GM19043 (cell line): ENCODE data around the gene HCK.

Experiments used
- ATAC-seq: cut with Tn5 transposase; IDR thresholded peaks from one replicate; pipeline ENCODE4 v1.9.1; 2021; ENCODE audit warnings: low read depth; ENCODE audit not compliant: unreplicated experiment

Gene HCK

DNA sequence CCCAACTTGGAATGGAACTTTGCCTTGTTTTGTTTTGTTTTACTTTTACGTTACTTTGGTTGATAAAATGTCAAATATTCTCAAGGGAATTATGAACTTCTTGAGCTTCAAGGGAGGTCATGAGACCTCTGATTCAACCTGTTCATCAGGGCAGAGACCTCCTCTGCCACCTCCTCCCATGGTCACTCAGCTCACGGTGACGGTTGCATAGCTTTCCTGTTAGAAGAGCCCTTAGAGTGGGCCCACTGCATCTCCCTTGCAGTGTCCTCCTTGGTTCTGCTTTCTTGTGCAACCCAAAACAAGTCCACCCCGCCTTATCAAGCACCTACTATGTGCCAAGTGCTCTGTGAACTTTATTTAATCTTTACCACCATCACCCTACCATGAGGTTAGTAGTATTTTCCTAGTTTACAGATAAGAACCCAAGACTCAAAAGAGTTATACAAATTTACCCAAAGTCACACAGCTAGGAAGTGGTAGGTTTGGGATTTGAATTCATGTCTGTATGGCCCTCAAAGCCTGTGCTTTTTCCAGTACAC, 72.9 kb downstream of the HCK start:
- ATAC-seq, result no peak

DNA sequence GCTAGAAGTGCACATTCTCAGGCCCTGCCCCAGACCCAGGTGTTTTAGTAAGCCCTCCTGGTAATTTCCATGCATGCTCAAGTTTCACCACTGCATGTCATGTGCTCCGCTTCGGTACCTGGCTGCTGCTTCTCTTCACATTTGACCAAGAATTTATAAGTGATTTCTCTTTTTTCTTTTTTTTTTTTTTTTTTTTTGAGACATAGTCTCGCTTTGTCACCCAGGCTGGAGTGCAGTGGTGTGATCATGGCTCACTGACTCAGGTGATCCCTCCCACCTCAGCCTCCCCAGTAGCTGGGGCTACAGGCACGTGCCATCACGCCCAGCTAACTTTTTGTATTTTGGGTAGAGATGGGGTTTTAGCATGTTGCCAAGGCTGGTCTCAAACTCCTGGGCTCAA, 73.5 kb downstream of the HCK start:
- ATAC-seq, result no peak

DNA sequence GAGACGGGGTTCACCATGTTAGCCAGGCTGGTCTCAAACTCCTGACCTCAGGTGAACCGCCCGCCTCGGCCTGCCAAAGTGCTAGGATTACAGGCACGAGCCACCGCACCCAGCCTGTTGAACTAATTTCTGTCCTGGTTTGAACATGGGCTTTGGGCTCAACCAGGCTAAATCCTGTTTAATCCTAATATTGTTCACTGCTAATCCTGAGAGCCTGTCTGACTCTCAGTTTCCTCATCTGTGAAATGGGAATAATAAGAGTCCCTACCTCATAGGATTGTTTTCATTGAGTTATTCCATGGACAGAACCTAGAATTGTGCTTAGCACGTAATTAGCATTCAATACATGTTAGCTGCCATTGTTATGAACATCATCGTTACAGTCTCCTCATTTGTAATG, 74.9 kb downstream of the HCK start:
- ATAC-seq, result no peak

DNA sequence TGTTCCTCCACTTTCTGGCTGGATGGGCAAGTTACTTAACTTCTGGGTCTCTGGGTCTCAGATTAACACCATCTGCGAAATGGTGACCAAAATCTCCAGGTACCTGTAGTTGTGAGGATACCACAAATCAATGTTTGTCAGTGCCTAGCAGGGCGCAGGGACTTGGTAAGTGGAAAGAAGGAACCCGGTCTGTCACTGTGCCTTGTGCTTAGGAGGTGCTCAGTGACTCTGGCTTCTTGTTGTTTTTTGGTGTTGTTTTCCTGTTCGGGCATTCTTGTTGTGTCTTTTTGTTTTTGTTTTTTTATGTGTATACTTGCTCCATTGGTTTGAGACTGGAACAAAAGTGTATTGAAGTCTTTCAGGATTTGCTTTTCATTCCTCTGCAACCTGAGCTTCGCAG, 75.3 kb downstream of the HCK start:
- no peak for ATAC-seq

DNA sequence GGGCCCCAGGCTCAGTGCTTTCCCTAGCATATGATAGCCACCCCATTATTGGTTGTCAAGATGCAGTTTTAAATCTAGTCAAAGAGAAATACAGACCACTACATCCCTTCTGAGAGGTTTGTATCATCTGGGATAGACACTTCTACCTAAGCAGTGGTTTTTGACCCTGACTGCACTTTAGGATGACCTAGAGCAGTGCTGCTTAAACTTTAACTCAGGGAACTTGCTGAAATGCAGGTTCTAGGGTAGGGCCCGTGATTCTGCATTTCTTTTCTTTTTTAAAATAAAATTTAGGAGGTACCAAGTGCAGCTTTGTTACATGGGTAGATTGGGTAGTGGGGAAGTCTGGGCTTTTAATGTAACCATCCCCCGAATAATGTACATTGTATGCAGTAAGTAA, 76.1 kb downstream of the HCK start:
- ATAC-seq, result no peak

DNA sequence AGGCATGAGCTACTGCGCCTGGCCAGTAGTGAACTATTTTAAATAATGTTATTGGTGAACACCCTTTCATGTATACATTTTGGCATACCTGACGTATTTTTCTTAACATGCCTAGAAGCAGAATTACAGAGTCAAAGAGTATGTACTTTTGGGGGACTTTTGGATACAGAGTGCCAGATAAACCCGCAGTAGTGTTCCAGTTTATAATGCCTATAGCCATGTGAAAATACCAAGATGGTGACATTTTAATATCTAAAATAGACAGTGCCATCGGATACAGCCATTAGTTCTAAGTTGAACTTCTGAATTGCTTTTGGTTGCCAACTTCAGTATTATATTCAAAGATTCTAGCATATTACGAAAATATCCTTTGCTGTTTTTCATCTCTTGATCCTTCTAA, 77.8 kb downstream of the HCK start:
- no peak for ATAC-seq

DNA sequence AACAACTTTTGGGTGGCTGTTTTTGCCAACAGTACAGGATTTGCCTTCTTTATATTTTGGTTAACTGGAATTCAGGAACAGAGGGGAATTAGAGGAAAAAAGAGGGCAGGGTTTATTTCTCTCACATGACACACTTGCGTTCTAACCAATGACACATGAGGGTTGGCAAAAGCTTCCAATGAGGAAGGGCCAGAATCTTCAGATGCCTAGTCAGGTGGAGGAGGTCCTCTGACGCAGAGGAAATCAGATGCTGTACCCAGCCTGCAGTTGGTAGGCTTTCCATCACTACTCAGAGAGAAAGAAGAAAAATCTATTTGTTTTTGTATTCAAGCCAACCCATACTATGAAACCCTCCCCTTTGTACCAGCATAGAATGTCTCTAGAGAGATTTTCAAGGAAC, 78.3 kb downstream of the HCK start:
- no peak for ATAC-seq

DNA sequence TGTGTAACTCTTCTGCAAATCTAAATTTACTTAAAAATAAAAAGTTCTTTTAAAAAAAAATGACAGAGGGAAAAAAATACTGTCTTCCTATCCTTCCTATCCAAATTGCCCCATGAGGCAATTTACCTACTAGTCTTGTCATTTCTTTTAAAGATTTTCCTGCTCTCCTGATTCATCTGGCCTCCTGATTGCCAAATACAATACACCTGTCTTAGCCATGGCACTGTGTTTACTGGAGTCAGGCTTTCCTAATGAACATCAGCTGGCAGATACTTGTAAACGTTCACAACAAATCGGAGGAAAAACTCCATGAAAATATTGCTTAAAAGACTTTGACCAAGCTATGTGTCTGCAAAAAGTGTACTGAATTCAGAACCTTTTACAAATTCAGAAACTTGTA, 78.9 kb downstream of the HCK start:
- ATAC-seq, result no peak

DNA sequence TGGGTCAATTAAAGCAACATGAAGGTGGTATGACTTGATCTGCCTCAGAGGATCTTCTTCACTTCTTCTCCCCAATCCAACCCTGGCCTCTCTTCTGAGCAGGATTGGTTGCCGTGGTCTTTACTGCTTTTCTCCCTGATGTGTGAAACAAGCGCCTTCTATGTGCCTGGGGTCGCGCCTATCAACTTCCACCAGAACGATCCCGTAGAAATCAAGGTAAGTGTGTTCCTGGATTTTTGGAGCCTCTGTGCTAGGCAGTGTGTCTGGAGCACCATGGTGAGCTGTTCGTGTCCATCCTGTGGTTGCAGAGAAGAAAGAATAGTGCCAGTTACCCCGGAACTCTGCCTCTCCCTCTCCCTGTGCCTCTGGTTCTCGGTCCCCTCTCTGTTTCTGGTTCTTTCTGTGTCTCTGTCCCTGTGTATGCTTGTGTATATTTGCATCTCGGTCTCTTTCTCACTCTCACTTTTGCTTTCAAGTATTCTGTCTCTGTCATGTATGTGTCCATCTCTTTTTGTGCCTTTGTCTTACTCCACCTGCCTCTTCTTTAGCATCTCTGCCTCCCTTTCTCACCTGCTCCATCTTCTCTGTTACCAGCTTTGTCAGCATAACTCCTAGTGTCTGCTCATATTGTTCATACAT, 81.0 kb downstream of the HCK start:
- peak; percentile 66 for ATAC-seq

DNA sequence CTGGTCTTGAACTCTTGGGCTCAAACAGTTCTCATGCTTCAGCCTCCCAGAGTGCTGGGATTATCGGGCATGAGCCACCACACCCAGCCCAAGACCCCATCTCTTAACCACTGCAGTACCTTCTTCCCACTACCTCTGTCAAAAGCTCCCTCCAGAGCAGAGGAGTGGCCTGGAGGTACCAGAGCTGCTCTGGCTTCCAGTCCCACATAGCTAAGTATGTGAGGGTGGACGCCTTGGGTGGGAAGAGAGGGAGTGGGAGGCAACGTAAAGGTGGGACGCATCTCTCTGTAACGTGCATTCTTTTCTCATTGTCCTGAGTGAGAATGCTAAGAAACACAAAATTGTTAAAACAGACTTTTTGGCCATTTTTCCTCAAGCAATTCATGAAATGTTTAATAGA, 82.0 kb downstream of the HCK start:
- no peak for ATAC-seq

DNA sequence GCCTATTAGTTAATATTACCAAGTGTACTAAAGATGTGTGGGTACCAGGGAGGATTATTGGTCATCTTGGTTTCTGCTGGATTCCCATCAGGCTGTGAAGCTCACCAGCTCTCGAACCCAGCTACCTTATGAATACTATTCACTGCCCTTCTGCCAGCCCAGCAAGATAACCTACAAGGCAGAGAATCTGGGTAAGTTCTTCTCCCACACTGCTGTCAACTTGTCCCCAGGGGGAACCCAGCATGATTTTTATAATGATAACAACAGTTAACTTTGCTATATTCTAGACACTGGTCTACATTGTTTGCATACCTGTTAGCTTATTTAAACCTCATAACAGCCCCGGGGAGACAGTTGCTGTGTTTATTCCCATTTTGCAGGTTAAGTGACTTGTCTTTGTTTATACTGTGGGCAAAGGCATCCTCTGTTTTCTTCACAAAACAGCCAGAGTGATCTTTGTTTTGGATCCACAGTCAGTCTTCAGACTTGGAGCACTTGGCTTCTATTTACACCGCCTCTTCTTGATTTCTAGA, 84.0 kb downstream of the HCK start:
- no peak for ATAC-seq

DNA sequence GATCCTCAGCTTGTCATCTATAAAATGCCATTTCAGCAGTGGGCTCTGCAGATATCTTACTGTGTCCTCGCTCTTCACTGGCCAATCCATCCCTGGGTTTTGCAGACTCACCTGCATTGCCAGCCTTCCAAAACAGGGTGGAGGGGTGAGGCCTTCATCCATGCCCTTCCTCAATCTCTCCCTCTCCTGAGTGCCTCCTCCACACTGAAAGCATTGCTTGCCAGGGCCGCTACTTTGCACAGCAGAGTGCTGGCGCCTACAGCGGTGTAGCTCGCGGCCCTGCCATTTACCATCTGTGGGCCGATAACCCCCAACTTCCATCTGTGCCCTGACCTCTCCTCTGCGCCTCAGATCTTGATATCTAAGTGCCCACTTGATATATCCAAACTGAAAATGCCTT, 86.9 kb downstream of the HCK start:
- no peak for ATAC-seq

DNA sequence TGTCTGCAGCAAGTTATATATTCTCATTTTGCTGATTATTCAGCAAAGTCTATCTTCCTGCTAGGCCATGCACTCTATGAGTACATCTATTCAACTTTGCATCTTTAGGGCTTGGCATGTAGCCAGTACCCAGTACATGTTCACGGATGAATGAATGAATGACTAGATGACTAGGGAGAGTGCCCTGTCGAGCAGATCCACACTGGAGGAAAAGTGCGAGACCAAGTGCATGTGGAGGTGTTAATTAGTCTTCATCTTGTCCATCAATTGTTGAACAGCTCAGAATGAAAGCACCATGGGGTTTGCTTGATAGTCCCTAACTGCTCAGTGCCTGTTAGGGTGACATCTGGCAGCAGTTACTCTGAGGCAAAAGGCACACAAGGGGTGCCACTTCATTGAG, 87.9 kb downstream of the HCK start:
- no peak for ATAC-seq

DNA sequence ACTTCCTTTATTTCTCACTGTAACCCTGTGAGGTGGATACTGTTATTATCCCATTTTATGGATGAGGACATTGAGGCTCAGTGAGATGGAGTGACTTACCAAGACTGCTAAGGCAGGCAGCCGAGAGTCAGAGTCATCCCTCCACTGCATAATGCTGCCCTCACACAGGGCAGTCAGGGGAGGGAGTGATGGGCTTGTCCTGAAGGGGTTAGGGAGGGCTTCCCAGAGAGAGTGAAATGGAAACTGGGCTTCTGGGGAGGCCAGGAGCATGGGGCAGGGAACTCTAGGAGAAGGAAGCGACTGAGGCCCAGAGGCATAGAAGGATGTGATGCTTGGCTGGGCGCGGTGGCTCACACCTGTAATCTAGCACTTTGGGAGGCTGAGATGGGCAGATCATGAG, 88.6 kb downstream of the HCK start:
- no peak for ATAC-seq

DNA sequence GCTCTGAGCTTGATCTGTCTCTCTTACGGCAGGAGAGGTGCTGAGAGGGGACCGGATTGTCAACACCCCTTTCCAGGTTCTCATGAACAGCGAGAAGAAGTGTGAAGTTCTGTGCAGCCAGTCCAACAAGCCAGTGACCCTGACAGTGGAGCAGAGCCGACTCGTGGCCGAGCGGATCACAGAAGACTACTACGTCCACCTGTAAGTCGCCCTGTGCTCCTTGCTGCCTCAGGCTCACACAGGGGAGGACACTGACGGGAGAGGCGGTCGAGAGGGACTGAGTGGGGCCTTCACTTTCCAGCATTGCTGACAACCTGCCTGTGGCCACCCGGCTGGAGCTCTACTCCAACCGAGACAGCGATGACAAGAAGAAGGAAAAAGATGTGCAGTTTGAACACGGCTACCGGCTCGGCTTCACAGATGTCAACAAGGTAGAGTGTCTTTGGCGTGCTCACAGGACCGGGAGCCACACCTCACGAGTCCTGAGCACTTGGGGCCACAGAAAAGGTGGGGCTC, 89.5 kb downstream of the HCK start:
- no peak for ATAC-seq

DNA sequence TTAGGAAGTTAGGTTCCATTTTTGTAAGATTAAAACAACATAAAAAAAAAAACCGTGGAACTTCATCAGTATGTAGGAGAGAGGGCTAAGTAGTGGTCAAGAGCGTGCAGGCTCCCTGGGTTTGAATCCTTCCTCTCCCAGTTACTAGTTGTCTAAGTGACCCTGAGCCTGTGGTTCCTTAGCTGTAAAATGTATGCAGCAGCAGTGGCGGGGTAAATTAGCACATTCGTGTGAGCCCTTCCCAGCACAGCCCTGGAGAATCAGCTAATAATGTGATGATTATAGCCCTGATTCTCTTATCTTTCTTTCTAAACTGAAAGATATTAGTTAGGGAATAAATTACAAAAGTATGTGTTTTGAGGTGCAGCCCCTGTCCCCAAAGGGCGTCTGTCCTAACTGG, 90.0 kb downstream of the HCK start:
- ATAC-seq, result no peak

DNA sequence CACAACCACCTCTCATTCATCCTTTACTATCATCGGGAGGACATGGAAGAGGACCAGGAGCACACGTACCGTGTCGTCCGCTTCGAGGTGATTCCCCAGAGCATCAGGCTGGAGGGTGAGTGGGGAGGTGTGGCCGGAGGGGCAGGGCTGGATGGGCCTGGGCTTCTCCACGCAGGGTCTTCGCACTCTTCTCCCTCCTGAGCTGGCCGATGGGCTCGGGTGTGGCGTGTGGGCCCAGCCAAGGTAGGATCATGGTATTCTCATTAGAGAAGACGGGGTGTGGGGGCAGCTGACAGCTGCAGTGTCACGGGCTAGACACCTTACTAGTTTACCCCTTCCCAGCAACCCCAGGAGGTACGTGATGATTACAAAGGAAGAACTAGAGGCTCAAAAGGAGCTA, 90.9 kb downstream of the HCK start:
- no peak for ATAC-seq

DNA sequence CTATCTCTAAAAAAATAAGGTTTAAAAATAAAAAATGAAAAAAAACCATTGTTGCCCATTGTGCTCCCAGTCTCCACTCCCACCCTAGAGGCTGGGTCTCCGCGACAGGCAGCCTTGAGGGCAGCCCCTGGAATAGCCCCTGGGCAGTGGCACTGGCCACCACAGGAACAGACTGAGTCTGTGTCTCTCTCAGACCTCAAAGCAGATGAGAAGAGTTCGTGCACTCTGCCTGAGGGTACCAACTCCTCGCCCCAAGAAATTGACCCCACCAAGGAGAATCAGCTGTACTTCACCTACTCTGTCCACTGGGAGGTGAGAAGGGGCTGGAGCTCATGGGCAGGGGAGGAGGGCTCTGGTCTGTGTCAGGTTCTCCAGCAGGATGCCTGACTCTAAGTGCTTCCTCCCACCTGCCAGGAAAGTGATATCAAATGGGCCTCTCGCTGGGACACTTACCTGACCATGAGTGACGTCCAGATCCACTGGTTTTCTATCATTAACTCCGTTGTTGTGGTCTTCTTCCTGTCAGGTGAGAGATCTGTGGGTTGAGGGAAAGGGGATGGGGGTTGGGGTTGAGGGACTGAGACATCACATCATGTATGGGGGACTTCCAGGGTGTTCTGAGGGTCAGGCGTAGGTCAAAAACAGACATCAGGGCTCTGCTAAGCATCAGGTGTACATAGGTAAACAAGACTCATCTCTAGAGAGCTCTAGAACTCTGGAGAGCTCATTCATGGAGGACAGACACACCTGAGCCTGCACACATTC, 93.0 kb downstream of the HCK start:
- ATAC-seq, result no peak

DNA sequence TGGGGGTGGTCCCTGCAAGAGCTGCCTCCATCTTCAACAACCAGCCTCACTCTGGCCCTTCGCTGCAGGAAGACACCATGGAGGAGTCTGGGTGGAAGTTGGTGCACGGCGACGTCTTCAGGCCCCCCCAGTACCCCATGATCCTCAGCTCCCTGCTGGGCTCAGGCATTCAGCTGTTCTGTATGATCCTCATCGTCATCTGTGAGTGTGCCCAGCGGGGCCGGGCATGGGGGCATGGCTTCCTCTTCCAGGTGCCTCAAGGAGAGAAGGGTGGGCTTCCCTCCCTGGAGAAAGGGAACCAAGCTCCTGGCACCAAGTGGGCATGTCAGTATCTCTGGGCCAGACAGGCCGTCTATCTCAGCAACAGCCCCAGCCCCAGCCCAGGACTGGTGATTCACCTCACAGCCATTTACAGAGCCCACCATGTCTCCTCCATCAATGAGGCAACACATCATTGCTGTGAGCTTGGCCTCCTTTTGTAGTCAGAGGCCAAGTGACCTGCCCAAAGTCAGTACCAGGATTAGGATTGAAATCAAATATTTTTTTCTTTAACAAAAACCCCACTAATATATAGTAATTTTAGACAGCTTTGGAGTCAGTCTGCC, 97.6 kb downstream of the HCK start:
- no peak for ATAC-seq

DNA sequence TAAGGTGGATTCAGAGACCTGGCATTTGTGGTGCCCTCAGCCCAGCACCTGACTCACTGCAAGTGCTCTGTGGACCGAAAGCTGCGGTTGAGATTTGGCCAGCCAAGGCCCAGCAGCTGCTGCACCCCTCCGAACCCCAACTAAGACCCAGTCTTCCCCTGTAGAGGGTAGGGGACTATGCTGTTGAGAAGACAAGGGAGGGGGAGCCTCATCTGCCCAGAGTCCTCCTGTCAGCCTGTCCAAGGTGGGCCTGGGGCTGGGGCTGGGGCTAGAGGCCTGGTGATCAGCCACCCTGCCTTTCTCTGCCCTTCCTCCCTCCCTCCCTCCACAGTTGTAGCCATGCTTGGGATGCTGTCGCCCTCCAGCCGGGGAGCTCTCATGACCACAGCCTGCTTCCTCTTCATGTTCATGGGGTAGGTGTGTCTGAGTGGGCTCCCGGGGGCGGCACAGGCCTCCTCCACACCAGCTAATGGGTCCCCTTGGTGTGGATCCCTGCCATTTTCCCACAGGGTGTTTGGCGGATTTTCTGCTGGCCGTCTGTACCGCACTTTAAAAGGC, 98.3 kb downstream of the HCK start:
- ATAC-seq, result no peak
